Neural cell (in vitro differentiated cells): ENCODE results near the gene ZNF362. TPM values are rescaled to one million over a fixed set of nuclear protein-coding genes. Genes with fewer than 3 reads are reported as not detected.
A peak's percentile ranks its signal among the peaks of the same experiment; 100 is the strongest.

Experiments
- H2AFZ ChIP-seq: fragments of 200-600, 300-800 bp; sonication (generic), shearing (Covaris generic); 2 replicates; pipeline ENCODE4 v1.6.0; 2014; ENCODE audit warnings: low read depth, mild to moderate bottlenecking, antibody characterized with exemption, low read length, moderate library complexity
- H3F3A ChIP-seq: fragments of 200-600 bp; shearing (Covaris generic); 2 replicates; pipeline ENCODE4 v1.6.1; 2016; ENCODE audit warnings: mild to moderate bottlenecking, moderate library complexity, mixed read lengths, antibody characterized with exemption, low read length; ENCODE audit not compliant: insufficient read depth, poor library complexity, severe bottlenecking
- H3K27ac ChIP-seq: fragments of 200-600, 300-800 bp; sonication (generic), shearing (Covaris generic); 2 replicates; pipeline ENCODE4 v1.5.1; 2014; ENCODE audit warnings: mild to moderate bottlenecking, low read length, moderate library complexity
- H3K27me3 ChIP-seq: fragments of 300-800, 200-600 bp; sonication (generic), shearing (Covaris generic); 2 replicates; pipeline ENCODE4 v1.6.0; 2014; ENCODE audit warnings: mild to moderate bottlenecking, low read depth, low read length, moderate library complexity; ENCODE audit not compliant: insufficient read depth
- H3K36me3 ChIP-seq: fragments of 300-800, 200-600 bp; sonication (generic), shearing (Covaris generic); 2 replicates; pipeline ENCODE4 v1.5.1; 2014; ENCODE audit warnings: mild to moderate bottlenecking, antibody characterized with exemption, low read length, moderate library complexity; ENCODE audit not compliant: insufficient read depth
- H3K4me2 ChIP-seq: fragments of 300-800, 200-600 bp; sonication (generic), shearing (Covaris generic); 2 replicates; pipeline ENCODE4 v1.6.0; 2014; ENCODE audit warnings: mild to moderate bottlenecking, low read length
- H3K4me3 ChIP-seq: fragments of 300-800, 200-600 bp; sonication (generic), shearing (Covaris generic); 2 replicates; pipeline ENCODE4 v1.5.1; 2014; ENCODE audit warnings: mild to moderate bottlenecking, low read length, moderate library complexity
- H3K79me2 ChIP-seq: fragments of 200-600 bp; shearing (Covaris generic); replicated peaks from 2 replicates; pipeline ENCODE4 v1.6.0; 2014; ENCODE audit warnings: mild to moderate bottlenecking, low read length, moderate library complexity; ENCODE audit not compliant: insufficient read depth
- H3K9ac ChIP-seq: fragments of 300-800, 200-600 bp; sonication (generic), shearing (Covaris generic); 2 replicates; pipeline ENCODE4 v1.6.1; 2016; ENCODE audit warnings: mild to moderate bottlenecking, low read length, mixed read lengths
- H3K9me2 ChIP-seq: fragments of 200-600 bp; shearing (Covaris generic); 2 replicates; pipeline ENCODE4 v1.6.1; 2016; ENCODE audit warnings: mild to moderate bottlenecking, low read length, mixed read lengths; ENCODE audit not compliant: insufficient read depth
- H3K9me3 ChIP-seq: fragments of 200-600, 300-800 bp; sonication (generic), shearing (Covaris generic); 2 replicates; pipeline ENCODE4 v1.6.1; 2016; ENCODE audit warnings: mild to moderate bottlenecking, mixed run types, low read length, moderate library complexity, mixed read lengths
- H4K20me1 ChIP-seq: fragments of 200-600 bp; shearing (Covaris generic); 2 replicates; pipeline ENCODE4 v1.6.1; 2016; ENCODE audit warnings: mild to moderate bottlenecking, mixed run types; ENCODE audit not compliant: insufficient read depth
- EP300 ChIP-seq: fragments of 450-650 bp; conservative IDR thresholded peaks from 2 replicates; pipeline ENCODE4 v1.6.1; 2014; ENCODE audit warnings: antibody characterized with exemption, mild to moderate bottlenecking, moderate library complexity; ENCODE audit not compliant: poor library complexity, severe bottlenecking
- EZH2 ChIP-seq: fragments of 200-600, 300-800 bp; shearing (Covaris generic), sonication (generic); IDR thresholded peaks from 2 replicates; pipeline ENCODE4 v1.6.1; 2014; ENCODE audit warnings: antibody characterized with exemption, low read length, borderline replicate concordance, mild to moderate bottlenecking; ENCODE audit not compliant: insufficient read depth, poor library complexity, severe bottlenecking
- MXI1 ChIP-seq: fragments of 450-650 bp; conservative IDR thresholded peaks from 2 replicates; pipeline ENCODE4 v1.6.1; 2014; ENCODE audit warnings: antibody characterized with exemption, mild to moderate bottlenecking; ENCODE audit not compliant: poor library complexity, severe bottlenecking
- POLR2AphosphoS5 ChIP-seq: IDR thresholded peaks from 2 replicates; pipeline ENCODE4 v1.6.1; 2012
- RAD21 ChIP-seq: fragments of 450-650 bp; conservative IDR thresholded peaks from 2 replicates; pipeline ENCODE4 v1.6.1; 2014; ENCODE audit warnings: antibody characterized with exemption, mild to moderate bottlenecking, moderate library complexity
- SMC3 ChIP-seq: fragments of 450-650 bp; conservative IDR thresholded peaks from 2 replicates; pipeline ENCODE4 v1.6.1; 2014; ENCODE audit warnings: antibody characterized with exemption, mild to moderate bottlenecking, moderate library complexity; ENCODE audit not compliant: poor library complexity
- TAF1 ChIP-seq: IDR thresholded peaks from 2 replicates; pipeline ENCODE4 v1.6.1; 2012; ENCODE audit warnings: low read depth
- polyA plus RNA-seq: library from polyadenylated mRNA; depleted of rRNA; stranded (reverse); fragments of >200 nt; gene quantifications from 2 replicates; pipeline ENCODE4 v1.2.3, GENCODE V29; 2014
- TF ChIP-seq, protein P1 (sequence below): fragments of 450-650 bp; IDR thresholded peaks from 2 replicates; pipeline ENCODE4 v1.5.1; 2014; ENCODE audit warnings: antibody characterized with exemption, mild to moderate bottlenecking, moderate library complexity; ENCODE audit not compliant: poor library complexity, severe bottlenecking
- TF ChIP-seq, protein P2 (sequence below): IDR thresholded peaks from 2 replicates; pipeline ENCODE4 v1.6.1; 2012; ENCODE audit warnings: borderline replicate concordance

ZNF362 gene
- polyA plus RNA-seq, 1 donor from 2014 or later, result 17.6 TPM

DNA sequence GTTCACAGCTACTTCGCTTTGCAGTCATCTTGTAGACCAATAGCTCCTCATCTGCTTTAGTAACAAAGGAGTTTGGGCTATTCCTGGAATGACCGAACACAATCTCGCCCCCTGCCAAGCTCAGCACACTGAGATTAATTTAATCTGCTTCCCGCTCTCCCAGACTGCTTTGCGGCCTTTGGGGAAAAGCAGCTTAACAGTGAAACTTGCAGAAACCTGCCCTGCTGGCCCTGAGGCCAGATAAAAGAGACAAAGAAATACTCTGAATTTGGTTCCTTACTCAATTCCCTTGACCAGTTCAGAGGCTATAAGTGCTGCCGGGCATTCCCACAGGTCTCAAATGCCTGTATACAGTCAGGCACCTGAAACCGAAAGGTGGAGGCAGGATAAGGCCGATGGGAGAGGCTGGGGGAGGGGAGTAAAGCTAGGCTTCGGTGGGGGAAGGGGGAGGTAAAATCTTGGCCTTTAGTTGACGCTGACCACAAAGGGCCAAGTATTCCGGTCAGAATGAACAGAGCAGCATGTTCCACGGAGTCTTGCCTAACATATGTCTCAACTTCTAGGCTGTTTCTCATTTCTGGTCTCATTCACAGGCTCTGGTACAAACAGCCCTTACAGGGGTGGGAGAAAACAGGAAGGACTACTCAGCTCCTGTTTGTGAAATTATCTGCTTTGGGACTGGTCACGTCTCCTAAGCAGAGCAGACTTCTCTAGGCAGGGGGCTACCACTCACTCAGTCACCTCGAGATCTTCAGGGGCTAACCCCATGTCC lies 82.3 kb downstream of the ZNF362 start:
- H2AFZ ChIP-seq, result no peak overlapping the region
- no peaks in the 10 kb centered on the region for H3K9me3 ChIP-seq
- H3K27ac ChIP-seq, result peak overlapping the region; percentile 51
- no peaks in the 10 kb centered on the region for H3F3A ChIP-seq
- H3K9ac ChIP-seq, result peak overlapping the region; percentile 29
- no peaks in the 10 kb centered on the region for H3K9me2 ChIP-seq
- H3K4me3 ChIP-seq, result peak overlapping the region; percentile 44
- no peaks in the 10 kb centered on the region for H3K27me3 ChIP-seq
- TF ChIP-seq MXI1 (no peak), EZH2 (no peak), TAF1 (no peak), POLR2AphosphoS5 (no peak), EP300 (no peak), SMC3 (no peak), RAD21 (no peak)
- TF ChIP-seq, protein P1, sequence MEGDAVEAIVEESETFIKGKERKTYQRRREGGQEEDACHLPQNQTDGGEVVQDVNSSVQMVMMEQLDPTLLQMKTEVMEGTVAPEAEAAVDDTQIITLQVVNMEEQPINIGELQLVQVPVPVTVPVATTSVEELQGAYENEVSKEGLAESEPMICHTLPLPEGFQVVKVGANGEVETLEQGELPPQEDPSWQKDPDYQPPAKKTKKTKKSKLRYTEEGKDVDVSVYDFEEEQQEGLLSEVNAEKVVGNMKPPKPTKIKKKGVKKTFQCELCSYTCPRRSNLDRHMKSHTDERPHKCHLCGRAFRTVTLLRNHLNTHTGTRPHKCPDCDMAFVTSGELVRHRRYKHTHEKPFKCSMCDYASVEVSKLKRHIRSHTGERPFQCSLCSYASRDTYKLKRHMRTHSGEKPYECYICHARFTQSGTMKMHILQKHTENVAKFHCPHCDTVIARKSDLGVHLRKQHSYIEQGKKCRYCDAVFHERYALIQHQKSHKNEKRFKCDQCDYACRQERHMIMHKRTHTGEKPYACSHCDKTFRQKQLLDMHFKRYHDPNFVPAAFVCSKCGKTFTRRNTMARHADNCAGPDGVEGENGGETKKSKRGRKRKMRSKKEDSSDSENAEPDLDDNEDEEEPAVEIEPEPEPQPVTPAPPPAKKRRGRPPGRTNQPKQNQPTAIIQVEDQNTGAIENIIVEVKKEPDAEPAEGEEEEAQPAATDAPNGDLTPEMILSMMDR, result no peak
- TF ChIP-seq, protein P2, sequence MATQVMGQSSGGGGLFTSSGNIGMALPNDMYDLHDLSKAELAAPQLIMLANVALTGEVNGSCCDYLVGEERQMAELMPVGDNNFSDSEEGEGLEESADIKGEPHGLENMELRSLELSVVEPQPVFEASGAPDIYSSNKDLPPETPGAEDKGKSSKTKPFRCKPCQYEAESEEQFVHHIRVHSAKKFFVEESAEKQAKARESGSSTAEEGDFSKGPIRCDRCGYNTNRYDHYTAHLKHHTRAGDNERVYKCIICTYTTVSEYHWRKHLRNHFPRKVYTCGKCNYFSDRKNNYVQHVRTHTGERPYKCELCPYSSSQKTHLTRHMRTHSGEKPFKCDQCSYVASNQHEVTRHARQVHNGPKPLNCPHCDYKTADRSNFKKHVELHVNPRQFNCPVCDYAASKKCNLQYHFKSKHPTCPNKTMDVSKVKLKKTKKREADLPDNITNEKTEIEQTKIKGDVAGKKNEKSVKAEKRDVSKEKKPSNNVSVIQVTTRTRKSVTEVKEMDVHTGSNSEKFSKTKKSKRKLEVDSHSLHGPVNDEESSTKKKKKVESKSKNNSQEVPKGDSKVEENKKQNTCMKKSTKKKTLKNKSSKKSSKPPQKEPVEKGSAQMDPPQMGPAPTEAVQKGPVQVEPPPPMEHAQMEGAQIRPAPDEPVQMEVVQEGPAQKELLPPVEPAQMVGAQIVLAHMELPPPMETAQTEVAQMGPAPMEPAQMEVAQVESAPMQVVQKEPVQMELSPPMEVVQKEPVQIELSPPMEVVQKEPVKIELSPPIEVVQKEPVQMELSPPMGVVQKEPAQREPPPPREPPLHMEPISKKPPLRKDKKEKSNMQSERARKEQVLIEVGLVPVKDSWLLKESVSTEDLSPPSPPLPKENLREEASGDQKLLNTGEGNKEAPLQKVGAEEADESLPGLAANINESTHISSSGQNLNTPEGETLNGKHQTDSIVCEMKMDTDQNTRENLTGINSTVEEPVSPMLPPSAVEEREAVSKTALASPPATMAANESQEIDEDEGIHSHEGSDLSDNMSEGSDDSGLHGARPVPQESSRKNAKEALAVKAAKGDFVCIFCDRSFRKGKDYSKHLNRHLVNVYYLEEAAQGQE, result no peak
- H3K79me2 ChIP-seq, result peaks cover 94% of the 10 kb centered on the region
- H3K4me2 ChIP-seq, result peak overlapping the region; percentile 23
- H3K36me3 ChIP-seq, result peaks cover 2% of the 10 kb centered on the region
- H4K20me1 ChIP-seq, result peaks cover 48% of the 10 kb centered on the region

DNA sequence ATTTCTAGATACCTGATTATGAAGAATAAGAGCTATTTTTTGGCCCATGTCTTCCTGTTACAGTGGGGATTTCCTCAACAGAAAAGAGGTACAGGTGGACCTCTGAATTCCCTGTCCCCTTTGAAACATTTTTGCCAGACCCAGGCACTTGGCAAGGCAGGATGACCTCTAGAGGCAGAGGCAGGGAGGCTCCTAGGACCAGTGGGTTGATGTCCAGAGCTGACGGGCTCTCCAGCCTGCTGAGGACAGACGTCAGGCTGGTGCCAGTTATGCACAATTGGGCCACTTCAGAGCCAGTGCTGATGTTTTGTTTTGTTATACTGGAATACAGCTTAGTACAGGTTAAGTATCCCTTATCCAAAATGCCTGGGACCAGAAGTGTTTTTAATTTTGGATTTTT lies 83.1 kb downstream of the ZNF362 start:
- H3K27me3 ChIP-seq, result no peaks in the 10 kb centered on the region
- TF ChIP-seq TAF1, result no peak
- no peak for TF ChIP-seq EP300
- TF ChIP-seq EZH2, result no peak
- no peak for TF ChIP-seq POLR2AphosphoS5
- TF ChIP-seq, protein P2, result no peak
- TF ChIP-seq, protein P1, result no peak
- TF ChIP-seq RAD21, result no peak
- TF ChIP-seq SMC3, result no peak
- no peak for TF ChIP-seq MXI1
- H3K79me2 ChIP-seq, result peaks cover 94% of the 10 kb centered on the region
- no peak overlapping the region for H2AFZ ChIP-seq
- no peak overlapping the region for H3K9ac ChIP-seq
- peak overlapping the region; percentile 44 for H3K4me3 ChIP-seq
- no peaks in the 10 kb centered on the region for H3F3A ChIP-seq
- H3K27ac ChIP-seq, result peak overlapping the region; percentile 51
- H4K20me1 ChIP-seq, result peaks cover 42% of the 10 kb centered on the region
- no peaks in the 10 kb centered on the region for H3K9me2 ChIP-seq
- no peaks in the 10 kb centered on the region for H3K9me3 ChIP-seq
- peaks cover 5% of the 10 kb centered on the region for H3K36me3 ChIP-seq
- H3K4me2 ChIP-seq, result peak overlapping the region; percentile 9
